NT2/D1 (cell line): ENCODE results near the gene ANO9.

Experiments
- YY1 ChIP-seq: IDR thresholded peaks from 2 replicates; pipeline ENCODE4 v1.6.1; 2011; ENCODE audit not compliant: insufficient read length, insufficient read depth
- ZNF274 ChIP-seq: IDR thresholded peaks from 2 replicates; pipeline ENCODE4 v1.6.1; 2011; ENCODE audit warnings: mild to moderate bottlenecking, low read depth, low read length

DNA sequence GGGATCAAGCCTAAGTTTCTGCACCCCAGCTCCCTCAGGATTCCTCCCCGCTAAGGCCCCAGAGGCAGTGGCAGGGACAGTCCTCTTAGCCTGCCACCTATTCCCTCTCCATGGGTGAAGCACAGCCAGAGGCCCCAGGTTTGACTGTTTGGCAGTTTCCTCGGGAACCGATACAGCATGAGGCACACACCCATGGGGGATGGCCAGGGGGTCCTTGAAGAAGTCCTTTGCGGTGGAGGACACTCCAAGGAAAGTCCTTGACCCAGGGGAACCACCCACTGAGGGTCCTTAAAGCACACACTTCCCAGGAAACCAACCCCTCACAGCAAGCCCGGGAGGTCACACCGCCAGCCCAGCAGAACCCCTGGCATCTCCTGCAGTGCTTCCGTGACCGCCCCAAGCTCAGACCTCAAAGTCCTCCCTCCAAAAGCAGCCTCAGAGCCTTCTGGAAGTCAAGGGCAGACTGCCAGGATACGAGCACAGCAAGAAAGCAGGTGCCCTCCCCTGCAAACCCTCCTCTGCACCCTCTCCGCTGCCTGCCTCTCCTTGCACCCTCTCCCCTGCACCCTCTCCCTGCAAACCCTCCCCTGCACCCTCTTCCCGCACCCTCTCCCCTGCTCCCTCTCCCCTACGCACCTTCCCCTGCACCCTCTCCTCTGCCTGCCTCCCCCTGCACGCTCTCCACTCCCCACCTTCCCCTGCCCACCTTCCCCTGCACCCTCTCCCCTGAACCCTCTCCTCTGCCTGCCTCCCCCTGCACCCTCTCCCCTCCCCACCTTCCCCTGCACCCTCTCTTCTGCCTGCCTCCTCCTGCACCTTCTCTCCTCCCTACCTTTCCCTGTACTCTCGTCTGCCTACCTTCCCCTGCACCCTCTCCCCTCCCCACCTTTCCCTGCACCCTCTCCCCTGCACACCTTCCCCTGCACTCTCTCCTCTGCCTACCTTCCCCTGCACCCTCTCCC is 28.4 kb downstream of the ANO9 start:
- no peak for TF ChIP-seq ZNF274
- TF ChIP-seq YY1, result no peak
